ENCODE data around the gene POLD4. TPM values are rescaled to one million over a fixed set of nuclear protein-coding genes. Genes with fewer than 3 reads are reported as not detected.
"Not testable (repeated sequence)": the region's sequence is repeated elsewhere in the genome, so short reads cannot be mapped to it uniquely, and the experiment has no call there.

Gene POLD4
- total RNA-seq (2021) = 19.5 and 22.3 TPM in 2 replicates
- long read RNA-seq, transcript POLD4-201 (4 exons, 918 nt) = major isoform, 13 of 32 reads
- long read RNA-seq, partial matches to known transcripts = 1 of 32 reads
- long read RNA-seq, other reads (novel, unspliced or antisense) = 4 of 32 reads

- Histone ChIP-seq H3K27ac (ENCODE audit: insufficient read length, low read depth, low read length) (no peak within 1 kb of the TSS), H2BK20ac (ENCODE audit: low read depth, low read length, poor library complexity, severe bottlenecking) (no peak within 1 kb of the TSS), H3K14ac (ENCODE audit: insufficient read depth, low read length) (peak within 1 kb of the TSS; percentile 93), H3K23ac (ENCODE audit: insufficient read length, low read depth, low read length) (no peak within 1 kb of the TSS), H3K56ac (ENCODE audit: insufficient read length, low read depth, low read length) (no peak within 1 kb of the TSS), H2BK5ac (ENCODE audit: insufficient read length, low read length) (peak within 1 kb of the TSS; percentile 50), H3K79me2 (ENCODE audit: insufficient read depth, low read length) (no peaks in the 10 kb centered on the region), H3K23me2 (ENCODE audit: insufficient read length, low read depth, low read length, poor library complexity, severe bottlenecking) (peaks cover 14% of the 10 kb centered on the region), H4K5ac (ENCODE audit: insufficient read length, low read depth, low read length) (no peak within 1 kb of the TSS), H3K4me1 (ENCODE audit: insufficient read depth, low read length) (no peaks in the 10 kb centered on the region), H3K27me3 (ENCODE audit: insufficient read depth, low read length) (no peaks in the 10 kb centered on the region), H3K4ac (ENCODE audit: low read depth, low read length) (no peak within 1 kb of the TSS), H2BK12ac (ENCODE audit: insufficient read length, low read depth, low read length) (peak within 1 kb of the TSS; percentile 31), H2AFZ (ENCODE audit: low read length) (no peak within 1 kb of the TSS), H3K4me2 (ENCODE audit: insufficient read depth, insufficient read length, low read length) (peak within 1 kb of the TSS; percentile 76), H4K91ac (ENCODE audit: insufficient read length, low read depth, low read length) (no peak within 1 kb of the TSS), H3K9ac (ENCODE audit: extremely low read depth, insufficient read length, low read length) (peak within 1 kb of the TSS; percentile 25), H4K8ac (replicated peaks; ENCODE audit: insufficient read length, low read depth, low read length) (no peak within 1 kb of the TSS), H2AK5ac (ENCODE audit: insufficient read length, low read length) (no peak within 1 kb of the TSS), H3K9me3 (ENCODE audit: control insufficient read depth, low read depth, low read length) (no peaks in the 10 kb centered on the region), H3T11ph (ENCODE audit: low read length) (no peak within 1 kb of the TSS), H3K79me1 (ENCODE audit: insufficient read depth, low read depth, low read length, poor library complexity, severe bottlenecking) (no peaks in the 10 kb centered on the region), H2BK120ac (ENCODE audit: low read depth, low read length, poor library complexity, severe bottlenecking) (no peak within 1 kb of the TSS), H4K20me1 (ENCODE audit: control insufficient read depth, insufficient read depth, insufficient read length) (no peaks in the 10 kb centered on the region), H3K18ac (ENCODE audit: insufficient read length, low read depth, low read length) (peak within 1 kb of the TSS; percentile 77), H2BK15ac (ENCODE audit: low read depth, low read length) (0 out of 2 replicates have a peak within 1 kb of the TSS, but pooled peaks have one; percentile 81)
- H3K4me3 Mint-ChIP-seq = peak within 1 kb of the TSS; percentile 90 to 92
- peak; percentile 98 for DNase-seq
- no peaks in the 10 kb centered on the region for H3K36me3 Mint-ChIP-seq (ENCODE audit: insufficient read depth in 1 of 3, low read depth in 3 of 3)
- H3K27ac Mint-ChIP-seq = peak within 1 kb of the TSS; percentile 93 to 99 (median 96)
- H3K4me1 Mint-ChIP-seq = peaks cover 40 to 51% of the 10 kb centered on the region in 2 experiments
- H3K9me3 Mint-ChIP-seq = no peaks in the 10 kb centered on the region
- no CpG with 5 or more reads among the region's 37 CpGs for WGBS (ENCODE audit: extremely low coverage, insufficient read length, low lambda C conversion rate)
- H3K27me3 Mint-ChIP-seq (ENCODE audit: low read depth) = peaks cover 10% of the 10 kb centered on the region
- TF ChIP-seq CTCF (conservative IDR thresholded peaks at IDR 0.05) = no peak
These were observed at the start of gene POLD4 for GRCh38 chr11:67353317-67354074. POLD4 (minus strand) TSS chr11:67353546; CDS start chr11:67353399, 147 bp downstream.

GRCh38 chr11:67403085-67403484, 49.7 kb upstream of the POLD4 start:
- not testable (repeated sequence) for H4K91ac ChIP-seq (ENCODE audit: insufficient read length, low read depth, low read length); H2BK20ac ChIP-seq (ENCODE audit: low read depth, low read length, poor library complexity, severe bottlenecking); H3K4ac ChIP-seq (ENCODE audit: low read depth, low read length); H2AFZ ChIP-seq (ENCODE audit: low read length); H3K4me2 ChIP-seq (ENCODE audit: insufficient read depth, insufficient read length, low read length); H2BK15ac ChIP-seq (ENCODE audit: low read depth, low read length); H3K9me3 ChIP-seq (ENCODE audit: control insufficient read depth, low read depth, low read length); H3K27me3 ChIP-seq (ENCODE audit: insufficient read depth, low read length); H3K4me1 ChIP-seq (ENCODE audit: insufficient read depth, low read length); H2BK5ac ChIP-seq (ENCODE audit: insufficient read length, low read length); H3K56ac ChIP-seq (ENCODE audit: insufficient read length, low read depth, low read length); H3K4me3 Mint-ChIP-seq; H3K9ac ChIP-seq (ENCODE audit: extremely low read depth, insufficient read length, low read length); DNase-seq; H4K5ac ChIP-seq (ENCODE audit: insufficient read length, low read depth, low read length); H2BK120ac ChIP-seq (ENCODE audit: low read depth, low read length, poor library complexity, severe bottlenecking); H3K23ac ChIP-seq (ENCODE audit: insufficient read length, low read depth, low read length); H3K27ac Mint-ChIP-seq; H4K20me1 ChIP-seq (ENCODE audit: control insufficient read depth, insufficient read depth, insufficient read length); H3K27ac ChIP-seq (ENCODE audit: insufficient read length, low read depth, low read length); H3T11ph ChIP-seq (ENCODE audit: low read length); H3K23me2 ChIP-seq (ENCODE audit: insufficient read length, low read depth, low read length, poor library complexity, severe bottlenecking); H3K18ac ChIP-seq (ENCODE audit: insufficient read length, low read depth, low read length); H3K9me3 Mint-ChIP-seq; H2AK5ac ChIP-seq (ENCODE audit: insufficient read length, low read length); H2BK12ac ChIP-seq (ENCODE audit: insufficient read length, low read depth, low read length); H3K14ac ChIP-seq (ENCODE audit: insufficient read depth, low read length); H4K8ac ChIP-seq (replicated peaks; ENCODE audit: insufficient read length, low read depth, low read length); H3K79me1 ChIP-seq (ENCODE audit: insufficient read depth, low read depth, low read length, poor library complexity, severe bottlenecking); H3K79me2 ChIP-seq (ENCODE audit: insufficient read depth, low read length)
- peaks cover 7 to 21% (median 21%) of the 10 kb centered on the region in 3 experiments; a peak in 6 of 7 replicates for H3K36me3 Mint-ChIP-seq (ENCODE audit: insufficient read depth in 1 of 3, low read depth in 3 of 3)
- H3K27me3 Mint-ChIP-seq (ENCODE audit: low read depth) = peaks cover 14% of the 10 kb centered on the region
- peaks cover 10 to 14% of the 10 kb centered on the region in 2 experiments for H3K4me1 Mint-ChIP-seq
- no CpG with 5 or more reads among the region's 9 CpGs for WGBS (ENCODE audit: extremely low coverage, insufficient read length, low lambda C conversion rate)

Measured in H9 (cell line).